Measurements from ENCODE around the gene TALDO1. TPM values are rescaled to one million over a fixed set of nuclear protein-coding genes. Genes with fewer than 3 reads are reported as not detected.

TALDO1 gene
- total and polyA plus RNA-seq, 2 of the 8 experiments (the other 6 are each of a cell fraction or from before 2014, with no cell fraction given): 265 to 308 TPM

GRCh38 chr11:783581-784015 lies 36.3 kb downstream of the TALDO1 start:
- peak; percentile 95 for FAIRE-seq
- Histone ChIP-seq H3K56ac (replicated peaks; ENCODE audit: insufficient read length, low read depth, low read length) (no peak overlapping the region), H3K4ac (replicated peaks; ENCODE audit: insufficient read length, low read depth, low read length) (no peak overlapping the region), H3K36me3 (ENCODE audit: control insufficient read depth in 2 of 4, insufficient read depth in 4 of 4, low read length in 3 of 4) (peaks cover 0 to 3% (median 0%) of the 10 kb centered on the region in 4 experiments; a peak in 2 of 8 replicates), H2BK120ac (replicated peaks; ENCODE audit: low read depth, low read length) (no peak overlapping the region), H2AK5ac (ENCODE audit: low read depth, low read length) (no peak overlapping the region), H3K9me3 (ENCODE audit: insufficient read depth in 2 of 2, low read depth in 1 of 2, low read length in 1 of 2) (no peaks in the 10 kb centered on the region), H3K79me1 (ENCODE audit: low read depth, low read length) (no peaks in the 10 kb centered on the region; the same call in 1 of the 2 replicates), H4K5ac (ENCODE audit: insufficient read length, low read depth, low read length) (no peak overlapping the region), H2AFZ (ENCODE audit: low read length) (no peak overlapping the region), H3K4me2 (ENCODE audit: insufficient read depth in 1 of 2, low read depth in 2 of 2, low read length in 2 of 2) (peak overlapping the region; percentile 10 to 49), H4K8ac (ENCODE audit: extremely low read depth, insufficient read depth, low read length) (no peak overlapping the region), H2BK12ac (ENCODE audit: low read depth, low read length) (no peak overlapping the region), H3K23me2 (ENCODE audit: low read depth, low read length) (no peaks in the 10 kb centered on the region), H3K79me2 (ENCODE audit: control insufficient read depth in 1 of 2, insufficient read depth in 2 of 2, low read length in 2 of 2) (no peaks in the 10 kb centered on the region), H3K4me3 (ENCODE audit: extremely low read depth in 1 of 4, insufficient read depth in 2 of 4, low read depth in 3 of 4, low read length in 4 of 4) (peak overlapping the region in 1 of 4 experiments; percentile 31; a peak in 1 of 8 replicates), H4K91ac (replicated peaks; ENCODE audit: insufficient read length, low read length) (no peak overlapping the region), H3K27ac (ENCODE audit: low read depth, low read length) (no peak overlapping the region), H3K4me1 (replicated peaks in 1 of 4; ENCODE audit: control insufficient read depth in 3 of 4, insufficient read depth in 4 of 4, low read length in 3 of 4) (peaks cover 0 to 22% (median 13%) of the 10 kb centered on the region in 4 experiments; a peak in 5 of 7 replicates), H3K27me3 (replicated peaks in 1 of 4; ENCODE audit: control insufficient read depth in 3 of 4, extremely low read depth in 1 of 4, insufficient read depth in 3 of 4, low read length in 3 of 4) (no peaks in the 10 kb centered on the region; a peak in 1 of 7 replicates), H3K18ac (ENCODE audit: extremely low read depth, low read length) (no peak overlapping the region), H2BK15ac (ENCODE audit: low read length) (no peak overlapping the region), H3K23ac (ENCODE audit: insufficient read length) (no peak overlapping the region), H3K14ac (ENCODE audit: insufficient read length) (no peak overlapping the region), H4K20me1 (replicated peaks in 1 of 2; ENCODE audit: control insufficient read depth in 1 of 2, insufficient read depth in 2 of 2, low read length in 2 of 2) (peaks cover 2 to 21% of the 10 kb centered on the region in 2 experiments), H2BK5ac (ENCODE audit: low read depth, low read length) (no peak overlapping the region), H3K9ac (replicated peaks in 1 of 4; ENCODE audit: extremely low read depth in 1 of 4, low read depth in 3 of 4, low read length in 3 of 4) (no peak overlapping the region), H2BK20ac (ENCODE audit: low read length) (no peak overlapping the region)
- DNase-seq (ENCODE audit: low read depth in 1 of 2, low spot score in 2 of 2): peak; percentile 93 to 94
- 9% methylated on average over 24 of the region's 24 CpGs; no CpG with 5 or more reads in 1 of the 2 experiments for WGBS, 2 experiments (ENCODE audit: extremely low coverage in 1 of 2, insufficient coverage in 1 of 2, insufficient read length in 1 of 2, insufficient replicate concordance in 2 of 2, low coverage in 1 of 2, low lambda C conversion rate in 2 of 2, missing lambda C conversion rate in 1 of 2)
- POLR2A ChIA-PET (ENCODE audit: partially characterized antibody): interaction anchor here (0.7 to 35.3 kb wide), 13 partner anchors 8 to 214 kb away, joined by 3 to 636 read pairs (median 4); partner anchors contain the start of genes CRACR2B, PIDD1, PNPLA2 and RPLP2
- CTCF ChIA-PET (ENCODE audit: partially characterized antibody): interaction anchor here (0.6 to 2.9 kb wide), 17 partner anchors 9 to 198 kb away, joined by 3 to 14 read pairs (median 4); no protein-coding TSS in a partner anchor
- TF ChIP-seq SUZ12 (IDR thresholded peaks at IDR 0.05; ENCODE audit: low read length): no peak
- no peak for TF ChIP-seq ASH2L (IDR thresholded peaks at IDR 0.05; ENCODE audit: low read length)
- no peak for TF ChIP-seq HDAC6 (IDR thresholded peaks at IDR 0.05; ENCODE audit: low read depth, low read length)
- peak; percentile 68 to 71 for TF ChIP-seq RAD21 (IDR thresholded peaks at IDR 0.05 in 1 of 2, conservative IDR thresholded peaks at IDR 0.05 in 1 of 2; ENCODE audit: low read depth in 2 of 2, low read length in 2 of 2)
- peak; percentile 89 for TF ChIP-seq TCF12 (IDR thresholded peaks at IDR 0.05; ENCODE audit: low read depth, low read length)
- TF ChIP-seq CBX5 (IDR thresholded peaks at IDR 0.05; ENCODE audit: low read depth, low read length): no peak
- TF ChIP-seq MAFK (IDR thresholded peaks at IDR 0.05; ENCODE audit: low read depth, low read length): no peak
- TF ChIP-seq CBX8 (IDR thresholded peaks at IDR 0.05; ENCODE audit: borderline replicate concordance, low read depth, low read length): no peak
- TF ChIP-seq POLR2A (IDR thresholded peaks at IDR 0.05; ENCODE audit: control extremely low read depth in 1 of 2, low read depth in 2 of 2, low read length in 2 of 2): peak in 1 of 2 experiments; percentile 53; a peak in 2 of 3 replicates
- TF ChIP-seq JUND (IDR thresholded peaks at IDR 0.05; ENCODE audit: low read length): peak; percentile 41; the same call in 1 of the 2 replicates
- no peak for TF ChIP-seq RBBP5 (IDR thresholded peaks at IDR 0.05; ENCODE audit: borderline replicate concordance, low read depth, low read length)
- no peak for TF ChIP-seq SAP30 (IDR thresholded peaks at IDR 0.05; ENCODE audit: insufficient read depth, insufficient replicate concordance, low read length)
- TF ChIP-seq BACH1 (IDR thresholded peaks at IDR 0.05; ENCODE audit: low read length): no peak

Data from H1 (cell line).